ENCODE results near the gene SCPEP1.
"Not testable (repeated sequence)": the region's sequence is repeated elsewhere in the genome, so short reads cannot be mapped to it uniquely, and the experiment has no call there.

The SCPEP1 gene

DNA sequence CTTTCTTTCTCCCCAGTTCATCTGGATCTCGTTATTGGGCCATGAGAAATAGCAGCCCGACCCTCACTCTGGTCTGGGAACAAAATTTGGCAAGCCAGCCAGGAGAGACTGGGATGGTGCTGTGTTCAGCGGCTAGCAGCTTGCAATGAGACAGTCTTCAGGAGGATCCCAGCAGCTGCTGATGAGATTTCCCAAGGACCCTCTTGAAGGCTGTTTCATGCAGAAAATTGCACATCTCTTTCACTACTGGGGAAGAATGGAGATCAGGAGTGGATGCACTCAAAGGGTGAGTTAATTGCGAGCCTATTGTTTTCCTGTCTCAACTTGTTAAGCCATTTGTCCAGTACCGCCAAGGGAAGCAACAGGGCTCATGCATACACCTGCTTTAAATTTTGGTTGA lies 11.6 kb upstream of the SCPEP1 start:
- no peak for DNase-seq

GRCh38 chr17:56970974-56971373 lies 7.0 kb upstream of the SCPEP1 start:
- no peak for DNase-seq

GRCh38 chr17:56972111-56972730 lies 5.7 kb upstream of the SCPEP1 start:
- DNase-seq = no peak

DNA sequence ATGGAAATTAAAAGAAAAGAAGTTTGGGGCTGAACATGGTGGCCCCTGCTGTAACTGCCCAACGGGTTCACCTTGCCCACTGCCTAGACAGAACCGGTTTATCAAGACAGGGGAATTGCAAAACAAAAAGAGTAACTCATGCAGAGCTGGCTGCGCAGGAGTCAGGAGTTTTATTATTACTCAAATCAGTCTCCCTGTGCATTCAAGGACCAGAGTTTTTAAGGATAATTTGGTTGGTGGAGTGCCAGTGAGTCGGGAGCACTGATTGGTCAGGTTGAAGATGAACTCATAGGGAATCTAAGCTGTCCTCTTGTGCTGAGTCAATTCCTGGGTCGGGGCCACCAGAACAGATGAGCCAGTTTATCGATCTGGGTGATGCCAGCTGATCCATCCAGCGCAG lies 4.4 kb upstream of the SCPEP1 start:
- DNase-seq = no peak

GRCh38 chr17:56974055-56974454 lies 3.9 kb upstream of the SCPEP1 start:
- DNase-seq = no peak

- no peak for DNase-seq
These were observed 2.3 kb upstream of the SCPEP1 start for GRCh38 chr17:56975656-56976055.

GRCh38 chr17:56976941-56977608 lies 856 bp upstream of the SCPEP1 start:
- no peak for DNase-seq

GRCh38 chr17:56978441-56979090 lies 635 bp downstream of the SCPEP1 start:
- DNase-seq = no peak

DNA sequence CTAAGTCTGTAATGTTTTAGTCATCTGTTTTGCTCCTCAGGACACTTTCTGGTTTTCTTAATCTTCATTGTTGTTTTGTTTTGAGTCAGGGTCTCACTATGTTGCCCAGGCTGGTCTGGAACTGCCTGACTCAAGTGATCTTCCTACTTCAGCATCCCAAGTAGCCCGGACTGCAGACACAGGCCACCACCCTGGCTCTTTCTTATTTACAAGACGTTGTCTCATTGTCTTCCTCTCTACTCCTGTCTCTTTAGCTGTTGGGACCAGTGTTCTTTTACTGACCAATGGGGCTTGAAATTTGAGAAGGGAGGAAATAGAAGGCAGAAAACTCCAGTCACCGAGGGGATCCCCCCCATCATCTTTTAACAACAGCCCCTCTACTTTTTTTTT lies 1.2 kb downstream of the SCPEP1 start:
- DNase-seq = no peak

DNA sequence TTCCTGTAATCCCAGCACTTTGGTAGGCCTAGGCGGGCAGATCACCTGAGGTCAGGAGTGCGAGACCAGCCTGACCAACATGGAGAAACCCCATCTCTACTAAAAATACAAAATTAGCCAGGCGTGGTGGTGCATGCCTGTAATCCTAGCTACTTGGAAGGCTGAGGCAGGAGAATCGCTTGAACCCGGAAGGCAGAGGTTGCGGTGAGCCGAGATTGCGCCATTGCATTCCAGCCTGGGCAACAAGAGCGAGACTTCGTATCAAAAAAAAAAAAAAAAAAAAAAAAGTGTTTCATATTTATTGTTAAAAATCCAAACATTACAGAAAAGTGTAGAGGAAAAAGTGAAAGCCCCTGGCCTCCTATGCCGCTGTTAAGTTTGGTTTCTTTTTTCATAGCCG lies 2.6 kb downstream of the SCPEP1 start:
- DNase-seq = not testable (repeated sequence)

DNA sequence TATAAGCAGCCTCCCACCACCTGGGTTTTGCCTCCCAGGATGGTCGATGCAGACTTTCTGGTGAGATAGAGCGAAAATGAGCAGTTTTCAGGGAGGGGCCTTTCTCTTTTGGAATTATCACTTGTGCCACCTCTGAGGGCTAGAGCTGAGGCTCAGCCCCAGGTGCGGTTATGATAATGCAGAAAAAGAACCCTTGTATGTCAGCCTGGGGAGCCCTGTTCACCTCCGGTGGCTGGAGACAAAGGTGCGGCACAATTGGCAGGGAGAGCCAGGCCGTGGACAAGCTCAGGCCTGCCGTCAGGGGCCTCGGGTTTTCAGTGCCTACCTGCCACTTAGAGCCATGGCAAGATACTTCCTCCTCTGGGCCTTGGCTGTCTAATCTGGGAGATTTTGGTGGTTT lies 4.4 kb downstream of the SCPEP1 start:
- no peak for DNase-seq

GRCh38 chr17:56983366-56983765 lies 5.4 kb downstream of the SCPEP1 start:
- DNase-seq = no peak

DNA sequence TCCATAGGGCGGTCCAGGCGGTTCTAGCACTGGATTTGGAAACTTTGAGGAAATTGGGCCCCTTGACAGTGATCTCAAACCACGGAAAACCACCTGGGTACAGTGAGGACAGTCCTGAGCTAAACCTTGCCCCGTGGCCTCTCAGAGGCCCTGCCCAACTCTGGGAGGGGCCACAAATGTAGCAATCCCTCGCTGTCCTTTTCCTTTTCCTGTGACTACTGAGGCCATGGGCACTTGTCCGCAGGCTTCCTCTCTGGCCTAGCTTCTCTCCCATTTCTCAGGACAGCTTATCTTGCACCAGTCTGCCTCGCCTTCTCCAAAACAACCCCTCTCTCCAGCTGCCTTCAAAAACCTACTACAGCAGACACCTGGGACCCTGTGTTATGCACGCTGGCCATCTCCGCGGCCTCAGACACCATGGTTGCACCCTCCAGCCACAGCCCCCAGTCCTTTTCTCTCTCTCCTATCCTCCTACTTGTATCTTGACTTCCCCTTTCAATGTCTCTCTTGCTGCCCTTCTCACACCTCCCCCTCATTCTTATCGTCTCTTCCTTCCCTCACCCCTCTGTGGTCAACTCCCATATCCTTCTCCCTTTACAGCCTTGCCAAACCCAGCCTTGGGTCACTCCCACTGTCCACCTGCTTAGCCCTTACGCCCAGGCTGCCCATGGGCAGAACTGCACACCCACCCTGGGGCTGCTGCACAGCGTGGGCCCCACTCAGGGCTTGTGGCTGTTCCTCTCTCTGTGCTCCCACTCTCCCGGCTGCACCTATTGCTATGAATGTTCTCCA lies 7.6 kb downstream of the SCPEP1 start:
- no peak for DNase-seq

DNA sequence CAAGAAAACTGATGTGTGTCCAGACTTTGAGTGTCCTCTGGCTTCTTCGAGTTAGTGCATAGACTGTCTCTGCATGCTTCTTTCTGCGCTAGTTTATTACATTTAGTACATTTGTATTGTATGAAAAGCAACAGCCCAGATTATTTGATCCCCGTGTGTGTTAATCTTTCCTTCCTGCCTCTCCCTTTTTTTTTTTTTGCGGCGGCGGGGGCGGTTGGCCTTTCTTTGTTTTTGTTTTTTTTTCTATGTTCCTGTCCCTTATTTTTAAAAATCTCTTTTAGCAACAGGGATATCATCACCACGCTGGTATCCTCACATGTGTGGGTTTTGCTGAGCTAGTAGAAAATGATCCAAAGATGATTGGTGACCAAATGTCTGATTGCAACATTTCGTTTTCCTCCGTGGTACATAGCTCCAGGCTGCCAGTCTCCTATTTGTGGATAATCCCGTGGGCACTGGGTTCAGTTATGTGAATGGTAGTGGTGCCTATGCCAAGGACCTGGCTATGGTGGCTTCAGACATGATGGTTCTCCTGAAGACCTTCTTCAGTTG lies 9.4 kb downstream of the SCPEP1 start:
- no peak for DNase-seq

- DNase-seq = no peak
These were observed 11.1 kb downstream of the SCPEP1 start for GRCh38 chr17:56988901-56989572.

GRCh38 chr17:56992364-56992763 lies 14.4 kb downstream of the SCPEP1 start:
- no peak for DNase-seq

DNA sequence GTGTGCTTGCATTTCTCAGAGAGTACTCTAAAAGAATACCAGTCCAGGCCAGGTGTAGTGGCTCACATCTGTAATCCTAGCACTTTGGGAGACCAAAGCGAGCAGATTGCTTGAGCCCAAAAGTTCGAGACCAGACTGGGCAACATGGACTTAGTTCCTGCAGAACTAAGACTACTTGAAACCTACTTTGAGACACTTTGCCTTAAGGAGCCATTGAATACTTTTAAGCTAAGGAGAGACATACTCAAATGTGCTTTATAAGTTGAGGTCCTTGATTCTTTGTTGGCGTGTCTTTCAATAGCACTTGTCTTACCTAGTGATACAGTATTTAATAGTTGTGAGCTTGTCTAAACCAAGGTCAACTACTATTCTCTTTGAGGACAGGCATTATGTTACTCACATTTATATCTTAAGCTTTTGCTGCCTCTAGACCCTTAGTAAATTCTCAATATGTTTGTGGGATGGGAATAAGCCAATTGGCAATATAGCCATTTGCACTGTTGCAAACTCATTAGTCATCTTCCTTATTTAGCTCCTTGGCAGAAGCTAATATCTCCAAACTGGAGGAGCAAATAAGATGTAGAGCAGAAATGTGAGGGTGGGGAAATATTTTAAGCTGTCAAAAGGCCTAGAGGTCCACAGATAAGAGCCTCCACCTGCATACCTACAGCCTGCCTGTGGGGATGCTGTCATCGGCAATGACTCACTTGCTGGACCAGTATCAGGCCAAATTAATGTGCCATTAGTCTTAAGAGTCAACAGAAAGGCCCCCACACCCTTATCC lies 16.3 kb downstream of the SCPEP1 start:
- DNase-seq = no peak

- no peak for DNase-seq
These were observed 17.8 kb downstream of the SCPEP1 start for GRCh38 chr17:56995766-56996165.

DNA sequence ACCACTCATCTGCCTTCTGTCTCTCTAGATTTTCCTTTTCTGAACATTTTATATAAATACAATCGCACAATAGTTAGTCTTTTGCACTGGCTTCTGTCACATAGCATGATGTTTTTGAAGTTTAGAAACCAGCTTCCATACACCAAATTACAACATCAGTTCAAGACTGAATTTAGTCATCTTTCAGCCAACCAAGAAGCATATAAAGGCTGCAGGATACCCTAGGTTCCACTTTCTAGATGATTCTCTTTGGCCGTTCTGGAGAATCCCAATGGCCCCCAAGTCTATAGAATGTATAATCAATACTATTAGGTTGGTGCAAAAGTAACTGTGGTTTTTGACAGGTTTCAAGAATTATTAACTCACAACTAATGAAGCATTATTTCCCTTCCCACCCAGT lies 19.4 kb downstream of the SCPEP1 start:
- no peak for DNase-seq

GRCh38 chr17:57001541-57001940 lies 23.6 kb downstream of the SCPEP1 start:
- DNase-seq = no peak

DNA sequence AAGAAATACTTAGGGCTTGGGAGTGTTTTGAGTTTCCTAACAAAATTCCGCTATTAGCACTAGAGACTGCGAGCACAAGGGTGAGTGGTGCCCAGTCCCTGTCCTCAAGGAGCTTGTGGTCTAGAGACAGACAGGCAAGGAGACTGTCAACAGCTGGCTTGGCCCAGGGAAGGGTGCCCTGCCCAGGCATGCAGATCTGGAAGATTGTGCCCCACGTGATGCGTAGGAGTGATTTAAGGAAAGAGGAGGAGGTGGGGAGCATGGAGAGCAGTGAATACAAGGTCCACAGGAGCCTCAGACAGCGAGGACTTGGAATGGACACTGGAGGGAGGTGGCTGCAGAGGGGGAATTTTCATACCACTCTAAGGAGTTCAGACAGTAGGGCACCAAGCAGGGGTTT lies 25.0 kb downstream of the SCPEP1 start:
- no peak for DNase-seq

All from stimulated activated CD4-positive, alpha-beta T cell treated with anti-CD3 and anti-CD28 coated beads, Interleukin-15, amount 100 ng/mL, for 24 hours (primary cell).